ENCODE data around the gene PEX7. TPM values are rescaled to one million over a fixed set of nuclear protein-coding genes. Genes with fewer than 3 reads are reported as not detected.

PEX7 gene
- total and polyA plus RNA-seq, 12 donors: 2.9 to 20.6 (median 15.5) TPM

DNA sequence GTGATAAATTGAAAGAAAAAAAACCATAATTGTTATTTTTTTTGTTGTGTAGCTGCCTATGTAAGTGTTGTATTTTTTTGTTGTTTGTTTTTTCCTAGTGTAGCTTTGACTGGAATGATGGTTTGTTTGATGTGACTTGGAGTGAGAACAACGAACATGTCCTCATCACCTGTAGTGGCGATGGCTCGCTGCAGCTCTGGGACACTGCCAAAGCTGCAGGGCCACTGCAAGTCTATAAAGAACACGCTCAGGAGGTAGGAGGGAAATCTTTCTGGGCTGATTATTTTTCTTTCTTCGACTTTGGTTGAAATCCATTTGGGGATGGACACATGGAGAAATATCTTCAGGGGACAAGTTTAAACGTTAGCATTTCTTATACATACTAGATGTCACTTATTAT, 3.8 kb downstream of the PEX7 start:
- peaks cover 4 to 38% (median 13%) of the 10 kb centered on the region in 9 donors for H3K4me1 ChIP-seq

GRCh38 chr6:136831873-136832562, 9.6 kb downstream of the PEX7 start:
- H3K27ac ChIP-seq: peak overlapping the region in 1 of 10 donors; percentile 79
- 97 to 100% methylated on average over 1 of the region's 1 CpG for WGBS, 2 donors
- TF ChIP-seq, protein P1, sequence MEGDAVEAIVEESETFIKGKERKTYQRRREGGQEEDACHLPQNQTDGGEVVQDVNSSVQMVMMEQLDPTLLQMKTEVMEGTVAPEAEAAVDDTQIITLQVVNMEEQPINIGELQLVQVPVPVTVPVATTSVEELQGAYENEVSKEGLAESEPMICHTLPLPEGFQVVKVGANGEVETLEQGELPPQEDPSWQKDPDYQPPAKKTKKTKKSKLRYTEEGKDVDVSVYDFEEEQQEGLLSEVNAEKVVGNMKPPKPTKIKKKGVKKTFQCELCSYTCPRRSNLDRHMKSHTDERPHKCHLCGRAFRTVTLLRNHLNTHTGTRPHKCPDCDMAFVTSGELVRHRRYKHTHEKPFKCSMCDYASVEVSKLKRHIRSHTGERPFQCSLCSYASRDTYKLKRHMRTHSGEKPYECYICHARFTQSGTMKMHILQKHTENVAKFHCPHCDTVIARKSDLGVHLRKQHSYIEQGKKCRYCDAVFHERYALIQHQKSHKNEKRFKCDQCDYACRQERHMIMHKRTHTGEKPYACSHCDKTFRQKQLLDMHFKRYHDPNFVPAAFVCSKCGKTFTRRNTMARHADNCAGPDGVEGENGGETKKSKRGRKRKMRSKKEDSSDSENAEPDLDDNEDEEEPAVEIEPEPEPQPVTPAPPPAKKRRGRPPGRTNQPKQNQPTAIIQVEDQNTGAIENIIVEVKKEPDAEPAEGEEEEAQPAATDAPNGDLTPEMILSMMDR (IDR thresholded peaks at IDR 0.05): no peak
- peaks cover 0 to 7% (median 0%) of the 10 kb centered on the region in 9 donors for H3K4me1 ChIP-seq
- ATAC-seq: no peak
- H3K27me3 ChIP-seq: no peaks in the 10 kb centered on the region
- no peak for DNase-seq
- intact Hi-C loops (cut with DNase I): no loop called here
- no peak overlapping the region for H3K4me3 ChIP-seq
- H3K36me3 ChIP-seq: peaks cover 0 to 51% (median 8%) of the 10 kb centered on the region in 9 donors
- peaks cover 0 to 19% (median 9%) of the 10 kb centered on the region in 11 donors for H3K9me3 ChIP-seq

More for the DNA sequence above, 3.8 kb downstream of the PEX7 start:
- Histone ChIP-seq H3K36me3 (peaks cover 0 to 50% (median 0%) of the 10 kb centered on the region in 9 donors), H3K27ac (peak overlapping the region in 4 of 10 donors; percentile 6 to 38 (median 30)), H3K4me3 (no peak overlapping the region), H3K27me3 (no peaks in the 10 kb centered on the region), H3K9me3 (peaks cover 0 to 6% (median 0%) of the 10 kb centered on the region in 11 donors)
- peak in 1 of 2 donors; percentile 46 for DNase-seq
- TF ChIP-seq, protein P1 (IDR thresholded peaks at IDR 0.05): no peak
- no peak for ATAC-seq
- intact Hi-C loops (cut with DNase I): no loop called here
- WGBS, 2 donors: 50 to 66% methylated on average over 6 of the region's 6 CpGs

DNA sequence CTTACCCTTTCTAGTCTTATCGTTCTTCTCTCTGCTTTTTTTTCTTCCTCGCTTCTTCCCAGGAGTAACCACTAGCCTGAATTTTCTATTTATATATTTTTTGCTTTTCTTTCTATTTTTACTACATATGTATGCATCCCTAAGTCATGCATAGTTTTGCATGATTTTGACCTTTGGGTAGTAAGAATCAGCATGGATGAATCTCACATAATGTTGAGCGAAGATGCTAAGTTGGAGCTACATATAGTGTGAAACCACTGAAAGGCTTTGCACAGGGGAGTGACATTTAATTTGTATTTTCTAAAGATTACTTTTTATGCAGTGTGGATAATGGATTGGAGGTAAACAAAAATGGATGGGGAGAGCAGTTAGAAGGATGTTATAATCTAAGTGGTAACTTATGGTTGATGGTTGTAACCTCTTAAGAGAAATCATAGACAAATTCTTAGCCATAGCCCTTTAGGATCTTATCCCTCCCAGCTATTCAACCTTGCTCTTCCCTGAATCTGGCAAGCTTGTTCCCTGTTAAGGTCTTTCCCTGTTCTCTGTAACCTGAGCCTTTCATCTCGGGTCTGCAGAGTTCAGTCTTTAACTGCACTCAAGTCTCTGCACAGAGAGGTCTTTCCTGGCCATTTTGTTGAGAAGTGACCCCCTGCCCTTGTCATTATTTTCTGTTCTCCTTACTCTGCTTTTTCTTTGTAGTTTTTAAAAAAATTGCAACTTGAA, 18.0 kb downstream of the PEX7 start:
- Histone ChIP-seq H3K36me3 (peaks cover 0 to 8% (median 0%) of the 10 kb centered on the region in 9 donors), H3K4me3 (no peak overlapping the region), H3K9me3 (no peaks in the 10 kb centered on the region), H3K27me3 (no peaks in the 10 kb centered on the region), H3K4me1 (peaks cover 0 to 12% (median 0%) of the 10 kb centered on the region in 9 donors), H3K27ac (peak overlapping the region in 1 of 10 donors; percentile 17)
- intact Hi-C loops (cut with DNase I): loop anchor here in 4 of 10 donors (5.0 to 10.0 kb wide), 3 partner anchors 122 to 174 kb away; no protein-coding TSS in a partner anchor
- 77 to 78% methylated on average over 4 of the region's 4 CpGs for WGBS, 2 donors
- TF ChIP-seq, protein P1 (IDR thresholded peaks at IDR 0.05): no peak
- DNase-seq: no peak
- no peak for ATAC-seq

DNA sequence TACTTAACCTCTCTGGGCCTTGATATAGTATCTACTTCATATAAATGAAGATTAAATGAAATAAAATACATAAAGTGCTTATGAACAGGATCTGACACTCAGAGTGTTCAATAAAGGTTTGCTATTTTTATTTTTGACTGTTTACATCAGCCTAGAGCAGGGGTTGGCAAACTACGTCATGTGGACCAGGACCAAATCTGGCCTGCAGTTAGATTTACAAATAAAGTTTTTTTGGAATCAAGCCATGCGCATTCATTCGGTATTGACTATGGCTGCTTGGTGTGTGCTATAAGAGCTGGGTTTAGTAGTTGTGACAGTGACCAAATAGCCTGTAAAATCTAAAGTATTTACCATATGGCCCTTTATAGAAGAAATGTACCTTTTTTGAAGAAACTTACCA, 20.8 kb downstream of the PEX7 start:
- Histone ChIP-seq H3K4me1 (peaks cover 0 to 12% (median 0%) of the 10 kb centered on the region in 9 donors), H3K27ac (peak overlapping the region in 4 of 10 donors; percentile 1 to 55 (median 29)), H3K9me3 (peaks cover 0 to 5% (median 0%) of the 10 kb centered on the region in 11 donors), H3K4me3 (no peak overlapping the region), H3K36me3 (peaks cover 0 to 8% (median 0%) of the 10 kb centered on the region in 9 donors), H3K27me3 (no peaks in the 10 kb centered on the region)
- WGBS, 2 donors: 66 to 71% methylated on average over 3 of the region's 3 CpGs
- ATAC-seq (peak in 1 of 8 donors; percentile 17), DNase-seq (no peak)
- intact Hi-C loops (cut with DNase I): loop anchor here in 4 of 10 donors (5.0 to 10.0 kb wide), 3 partner anchors 119 to 172 kb away; no protein-coding TSS in a partner anchor
- TF ChIP-seq, protein P1 (IDR thresholded peaks at IDR 0.05): no peak

Data from heart right ventricle (tissue), 16 donors.